Prostate gland (tissue), 2 donors: ENCODE results near the gene SDS. TPM values are rescaled to one million over a fixed set of nuclear protein-coding genes. Genes with fewer than 3 reads are reported as not detected.

Experiments
- DNase-seq: peaks from one replicate; pipeline ENCODE4 v3.0.0-alpha.2; 2019; ENCODE audit warnings: low spot score
- H3K27ac ChIP-seq, 2 donors: fragments of 200-600 bp; sonication (generic); 2 replicates each; pipeline ENCODE4 v1.5.1; 2017 to 2019
- H3K27me3 ChIP-seq: fragments of 200-600 bp; sonication (generic); replicated peaks from 2 replicates; pipeline ENCODE4 v1.5.1; 2019; ENCODE audit not compliant: insufficient read depth
- H3K36me3 ChIP-seq, 2 donors: fragments of 200-600 bp; sonication (generic); 1 replicate in 1 of 2; 2 replicates in 1 of 2; pipeline versions ENCODE4 v1.5.1 to v1.8.1; 2017 to 2019
- H3K4me1 ChIP-seq: fragments of 200-600 bp; sonication (generic); replicated peaks from 2 replicates; pipeline ENCODE4 v1.5.1; 2019
- H3K4me3 ChIP-seq, 2 donors: fragments of 200-600 bp; sonication (generic); 2 replicates each; pipeline ENCODE4 v1.5.1; 2017 to 2019
- H3K9me3 ChIP-seq: fragments of 200-600 bp; sonication (generic); 2 replicates; pipeline ENCODE4 v1.5.1; 2017
- CTCF ChIP-seq, 4 experiments: fragments of 200-600 bp in 2 of 4; fragments of 450-650 bp in 2 of 4; sonication (generic) in 2 of 4; IDR thresholded peaks; 1 replicate in 3 of 4; 2 replicates in 1 of 4; pipeline ENCODE4 v1.5.1; 2016 to 2019; ENCODE audit warnings: antibody characterized with exemption in 4 of 4, mild to moderate bottlenecking in 2 of 4, moderate library complexity in 2 of 4
- POLR2A ChIP-seq: fragments of 450-650 bp; IDR thresholded peaks from one replicate; pipeline ENCODE4 v1.6.1; 2016; ENCODE audit warnings: antibody characterized with exemption, mild to moderate bottlenecking
- POLR2AphosphoS5 ChIP-seq: sonication (generic); formaldehyde crosslinking; IDR thresholded peaks from one replicate; pipeline ENCODE4 v1.6.1; 2017; ENCODE audit warnings: antibody characterized with exemption
- WGBS: methylation state at CpG from one replicate; pipeline ENCODE4 v1.1.5; 2018; 5-methylcytosine and 5-hydroxymethylcytosine counted together
- intact Hi-C: fragments of 100-400 bp; cut with DNase I; formaldehyde crosslinking; loops from one replicate; pipeline ENCODE4 v1.14.2; 2022
- total RNA-seq, 2 donors: library from RNA; depleted of rRNA; stranded (reverse); fragments of >200 nt; gene quantifications; one replicate each; pipeline ENCODE4 v1.1.0, GENCODE V29; 2016

Gene SDS
- total RNA-seq, 2 donors from 2014 or later, result 0.50 to 0.80 TPM

DNA sequence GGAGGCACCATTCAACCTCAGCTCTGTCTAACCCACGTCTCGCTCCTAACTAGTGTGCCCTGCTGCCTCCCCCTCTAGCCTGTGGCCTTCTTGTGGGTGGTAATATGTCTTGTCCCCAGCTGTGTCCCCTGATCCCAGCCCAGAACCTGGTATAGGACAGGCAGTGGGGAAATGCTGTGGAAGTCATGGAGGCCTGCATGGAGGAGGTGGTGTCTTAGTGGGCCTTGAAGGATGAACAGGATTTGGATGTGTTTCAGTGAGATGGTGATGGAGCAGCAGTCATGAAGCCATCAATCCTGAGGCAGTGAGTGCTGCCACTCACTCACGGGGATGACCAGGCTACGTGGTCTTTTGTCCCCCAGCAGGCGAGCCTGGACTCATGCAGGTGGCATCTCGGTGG lies 31.9 kb downstream of the SDS start:
- Histone ChIP-seq H3K27me3 (no peaks in the 10 kb centered on the region), H3K9me3 (no peaks in the 10 kb centered on the region), H3K4me3 (no peak overlapping the region), H3K36me3 (no peaks in the 10 kb centered on the region), H3K4me1 (no peaks in the 10 kb centered on the region), H3K27ac (no peak overlapping the region)
- intact Hi-C loops, result no loop called here
- no peak for DNase-seq
- WGBS, result 95% methylated on average over 6 of the region's 6 CpGs
- TF ChIP-seq CTCF (IDR thresholded peaks at IDR 0.05) (no peak), POLR2AphosphoS5 (no peak), POLR2A (no peak)

- Histone ChIP-seq H3K9me3 (no peaks in the 10 kb centered on the region), H3K4me1 (no peaks in the 10 kb centered on the region), H3K27me3 (no peaks in the 10 kb centered on the region), H3K4me3 (no peak overlapping the region), H3K27ac (no peak overlapping the region), H3K36me3 (no peaks in the 10 kb centered on the region)
- DNase-seq, result no peak
- intact Hi-C loops, result no loop called here
- WGBS, result 87% methylated on average over 7 of the region's 7 CpGs
- TF ChIP-seq CTCF (IDR thresholded peaks at IDR 0.05), result no peak
- TF ChIP-seq POLR2AphosphoS5, result no peak
- TF ChIP-seq POLR2A, result no peak
Measured at GRCh38 chr12:113370923-113371682, 32.6 kb downstream of the SDS start.

GRCh38 chr12:113369391-113369985 lies 34.2 kb downstream of the SDS start:
- Histone ChIP-seq H3K4me1 (no peaks in the 10 kb centered on the region), H3K27me3 (no peaks in the 10 kb centered on the region), H3K9me3 (no peaks in the 10 kb centered on the region), H3K4me3 (no peak overlapping the region), H3K27ac (no peak overlapping the region), H3K36me3 (no peaks in the 10 kb centered on the region)
- WGBS, result 66% methylated on average over 6 of the region's 6 CpGs
- TF ChIP-seq POLR2AphosphoS5, result no peak
- no peak for TF ChIP-seq CTCF (IDR thresholded peaks at IDR 0.05)
- TF ChIP-seq POLR2A, result no peak
- intact Hi-C loops, result no loop called here
- no peak for DNase-seq

GRCh38 chr12:113368331-113368730 lies 35.4 kb downstream of the SDS start:
- no peaks in the 10 kb centered on the region for H3K27me3 ChIP-seq
- WGBS, result 91% methylated on average over 4 of the region's 4 CpGs
- no peak overlapping the region for H3K4me3 ChIP-seq
- H3K27ac ChIP-seq, result no peak overlapping the region
- no peaks in the 10 kb centered on the region for H3K4me1 ChIP-seq
- no peak for TF ChIP-seq POLR2AphosphoS5
- TF ChIP-seq POLR2A, result no peak
- no peak for TF ChIP-seq CTCF (IDR thresholded peaks at IDR 0.05)
- intact Hi-C loops, result no loop called here
- no peak for DNase-seq
- no peaks in the 10 kb centered on the region for H3K36me3 ChIP-seq
- no peaks in the 10 kb centered on the region for H3K9me3 ChIP-seq

GRCh38 chr12:113366827-113367226 lies 36.9 kb downstream of the SDS start:
- no peaks in the 10 kb centered on the region for H3K4me1 ChIP-seq
- no peaks in the 10 kb centered on the region for H3K36me3 ChIP-seq
- 89% methylated on average over 4 of the region's 4 CpGs for WGBS
- intact Hi-C loops, result no loop called here
- TF ChIP-seq POLR2AphosphoS5 (no peak), POLR2A (no peak), CTCF (IDR thresholded peaks at IDR 0.05) (no peak)
- no peak overlapping the region for H3K27ac ChIP-seq
- no peak for DNase-seq
- no peaks in the 10 kb centered on the region for H3K27me3 ChIP-seq
- H3K4me3 ChIP-seq, result no peak overlapping the region
- no peaks in the 10 kb centered on the region for H3K9me3 ChIP-seq
